Glutamatergic neuron (in vitro differentiated cells): ENCODE results near the gene OR10G3. TPM values are rescaled to one million over a fixed set of nuclear protein-coding genes. Genes with fewer than 3 reads are reported as not detected.
"Not testable (repeated sequence)": the region's sequence is repeated elsewhere in the genome, so short reads cannot be mapped to it uniquely, and the experiment has no call there.

Source experiments
- DNase-seq: peaks from one replicate; pipeline ENCODE4 v3.0.0; 2022
- H3K27ac Mint-ChIP-seq: one replicate; pipeline ENCODE4 v1.8.0; 2020; ENCODE audit warnings: mild to moderate bottlenecking, mixed read lengths, inconsistent platforms; ENCODE audit not compliant: unreplicated experiment
- H3K27me3 Mint-ChIP-seq: one replicate; pipeline ENCODE4 v1.8.0; 2020; ENCODE audit warnings: mild to moderate bottlenecking, moderate library complexity, mixed read lengths, inconsistent platforms; ENCODE audit not compliant: unreplicated experiment
- H3K36me3 Mint-ChIP-seq: one replicate; pipeline ENCODE4 v1.8.0; 2020; ENCODE audit warnings: mild to moderate bottlenecking, mixed read lengths, inconsistent platforms; ENCODE audit not compliant: unreplicated experiment
- H3K4me1 Mint-ChIP-seq: one replicate; pipeline ENCODE4 v1.8.0; 2020; ENCODE audit warnings: mild to moderate bottlenecking, low read depth, mixed read lengths, inconsistent platforms; ENCODE audit not compliant: unreplicated experiment
- H3K4me3 Mint-ChIP-seq: one replicate; pipeline ENCODE4 v1.8.0; 2020; ENCODE audit warnings: mild to moderate bottlenecking, mixed read lengths, inconsistent platforms; ENCODE audit not compliant: unreplicated experiment
- H3K9me3 Mint-ChIP-seq: one replicate; pipeline ENCODE4 v1.8.0; 2020; ENCODE audit warnings: mild to moderate bottlenecking, moderate library complexity, mixed read lengths, inconsistent platforms; ENCODE audit not compliant: unreplicated experiment
- long read RNA-seq: library from polyadenylated mRNA; unstranded; transcript quantifications from one replicate; pipeline ENCODE4 v2.0.0, GENCODE V29; 2020; ENCODE audit not compliant: unreplicated experiment
- total RNA-seq: library from RNA; stranded (reverse); fragmentation: NEBNext Ultra II Directional; extraction: Animal tissue kit (Norgen Biotek cat#: 25700); gene quantifications from one replicate; pipeline ENCODE4 v1.2.1, GENCODE V29; 2021; ENCODE audit not compliant: unreplicated experiment
- TF ChIP-seq, protein P1 (sequence below): fragments of 200-600 bp; sonication (generic); IDR thresholded peaks from one replicate; pipeline ENCODE4 v1.5.0; 2021; ENCODE audit not compliant: partially characterized antibody, unreplicated experiment

The OR10G3 gene, protein sequence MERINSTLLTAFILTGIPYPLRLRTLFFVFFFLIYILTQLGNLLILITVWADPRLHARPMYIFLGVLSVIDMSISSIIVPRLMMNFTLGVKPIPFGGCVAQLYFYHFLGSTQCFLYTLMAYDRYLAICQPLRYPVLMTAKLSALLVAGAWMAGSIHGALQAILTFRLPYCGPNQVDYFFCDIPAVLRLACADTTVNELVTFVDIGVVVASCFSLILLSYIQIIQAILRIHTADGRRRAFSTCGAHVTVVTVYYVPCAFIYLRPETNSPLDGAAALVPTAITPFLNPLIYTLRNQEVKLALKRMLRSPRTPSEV
- not detected for total RNA-seq
- long read RNA-seq, result 0 reads

DNA sequence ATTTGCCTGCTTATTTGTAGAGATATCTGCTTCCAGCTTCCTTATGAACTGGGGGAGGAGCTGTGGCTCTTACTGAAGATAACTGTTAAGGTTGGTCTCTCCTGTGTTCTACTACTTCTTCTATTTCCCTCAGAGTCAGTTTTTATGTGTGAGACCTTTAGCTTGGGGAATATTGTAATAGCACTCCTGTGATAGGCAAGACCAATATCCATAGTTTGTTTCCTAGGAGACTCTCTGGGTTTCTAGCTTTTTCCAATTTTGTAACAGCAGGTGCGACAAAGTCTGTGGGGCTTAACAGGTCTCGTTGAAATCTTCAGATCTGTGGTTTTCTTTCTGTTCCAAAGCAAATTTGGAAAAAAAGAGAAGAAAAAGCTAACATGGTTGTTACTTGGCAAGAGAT, at the start of gene OR10G3:
OR10G3 (minus strand) TSS at position 101 of the 400 bp plus-strand sequence. CDS start 9,332 bp downstream, outside the sequence.
- no peak for DNase-seq
- peaks cover 1% of the 10 kb centered on the region for H3K27me3 Mint-ChIP-seq
- no peak within 1 kb of the TSS for H3K27ac Mint-ChIP-seq
- no peaks in the 10 kb centered on the region for H3K36me3 Mint-ChIP-seq
- no peaks in the 10 kb centered on the region for H3K9me3 Mint-ChIP-seq
- no peaks in the 10 kb centered on the region for H3K4me1 Mint-ChIP-seq
- H3K4me3 Mint-ChIP-seq, result no peak within 1 kb of the TSS
- TF ChIP-seq, protein P1, sequence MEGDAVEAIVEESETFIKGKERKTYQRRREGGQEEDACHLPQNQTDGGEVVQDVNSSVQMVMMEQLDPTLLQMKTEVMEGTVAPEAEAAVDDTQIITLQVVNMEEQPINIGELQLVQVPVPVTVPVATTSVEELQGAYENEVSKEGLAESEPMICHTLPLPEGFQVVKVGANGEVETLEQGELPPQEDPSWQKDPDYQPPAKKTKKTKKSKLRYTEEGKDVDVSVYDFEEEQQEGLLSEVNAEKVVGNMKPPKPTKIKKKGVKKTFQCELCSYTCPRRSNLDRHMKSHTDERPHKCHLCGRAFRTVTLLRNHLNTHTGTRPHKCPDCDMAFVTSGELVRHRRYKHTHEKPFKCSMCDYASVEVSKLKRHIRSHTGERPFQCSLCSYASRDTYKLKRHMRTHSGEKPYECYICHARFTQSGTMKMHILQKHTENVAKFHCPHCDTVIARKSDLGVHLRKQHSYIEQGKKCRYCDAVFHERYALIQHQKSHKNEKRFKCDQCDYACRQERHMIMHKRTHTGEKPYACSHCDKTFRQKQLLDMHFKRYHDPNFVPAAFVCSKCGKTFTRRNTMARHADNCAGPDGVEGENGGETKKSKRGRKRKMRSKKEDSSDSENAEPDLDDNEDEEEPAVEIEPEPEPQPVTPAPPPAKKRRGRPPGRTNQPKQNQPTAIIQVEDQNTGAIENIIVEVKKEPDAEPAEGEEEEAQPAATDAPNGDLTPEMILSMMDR, result no peak

DNA sequence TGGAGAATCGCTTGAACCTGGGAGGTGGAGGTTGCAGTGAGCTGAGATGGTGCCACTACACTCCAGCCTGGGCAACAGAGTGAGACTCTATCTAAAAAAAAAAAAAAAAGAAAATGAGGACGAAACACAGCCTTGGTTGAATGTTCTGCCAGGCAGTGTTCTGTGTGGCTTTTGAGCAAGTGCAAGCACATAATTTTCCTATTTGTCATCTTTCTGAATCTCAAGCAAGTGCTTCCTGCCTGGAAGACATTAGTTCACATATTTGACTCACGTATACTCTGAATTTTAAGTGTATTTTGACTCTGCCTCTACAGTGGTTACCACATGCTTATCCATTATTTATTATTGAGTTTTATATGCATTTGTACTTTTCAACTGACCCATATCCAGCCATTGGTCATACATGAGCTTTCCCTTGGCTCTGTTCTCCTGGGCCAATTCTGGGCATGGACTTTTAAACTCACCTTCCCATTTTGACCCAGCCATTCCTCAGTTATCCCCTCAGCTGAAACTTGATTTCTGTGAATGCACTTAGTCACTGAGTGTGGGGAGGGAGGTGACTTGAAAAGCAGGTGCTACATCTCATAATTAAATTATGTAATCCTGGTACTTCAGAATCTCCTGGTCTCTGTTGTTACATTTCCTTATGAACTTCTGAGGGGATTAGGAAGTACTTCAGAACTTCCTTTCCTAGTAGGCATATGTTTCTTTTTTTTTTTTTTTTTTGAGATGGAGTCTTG, 46.8 kb upstream of the OR10G3 start:
- H3K9me3 Mint-ChIP-seq, result no peaks in the 10 kb centered on the region
- DNase-seq, result no peak
- no peaks in the 10 kb centered on the region for H3K27me3 Mint-ChIP-seq
- peaks cover 4% of the 10 kb centered on the region for H3K36me3 Mint-ChIP-seq
- no peaks in the 10 kb centered on the region for H3K4me1 Mint-ChIP-seq
- TF ChIP-seq, protein P1, result no peak
- no peak overlapping the region for H3K4me3 Mint-ChIP-seq
- no peak overlapping the region for H3K27ac Mint-ChIP-seq

DNA sequence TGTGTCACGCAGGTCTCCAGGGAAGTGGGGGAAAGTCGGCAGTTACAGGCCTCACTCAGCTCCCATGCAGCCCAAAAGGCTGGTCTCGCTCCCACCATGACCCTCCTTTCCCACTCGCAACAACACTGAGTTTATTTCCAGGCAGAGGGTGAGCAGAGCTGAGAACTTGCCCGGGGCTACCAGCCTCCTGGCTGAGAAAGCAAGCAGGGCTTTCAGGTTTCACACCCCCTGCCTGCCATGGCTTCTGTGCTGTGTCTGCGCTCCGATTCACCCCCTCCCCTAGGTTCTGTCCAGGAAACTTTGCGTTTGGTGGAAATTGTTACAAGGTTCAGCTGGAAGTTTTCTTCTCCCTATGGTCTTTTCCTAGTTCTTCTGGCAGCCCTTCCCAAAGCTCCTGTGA, 37.7 kb upstream of the OR10G3 start:
- DNase-seq, result no peak
- Mint-ChIP-seq H3K27me3 (no peaks in the 10 kb centered on the region), H3K4me1 (no peaks in the 10 kb centered on the region), H3K9me3 (peaks cover 3% of the 10 kb centered on the region), H3K27ac (no peak overlapping the region), H3K4me3 (no peak overlapping the region), H3K36me3 (no peaks in the 10 kb centered on the region)
- TF ChIP-seq, protein P1, result no peak

DNA sequence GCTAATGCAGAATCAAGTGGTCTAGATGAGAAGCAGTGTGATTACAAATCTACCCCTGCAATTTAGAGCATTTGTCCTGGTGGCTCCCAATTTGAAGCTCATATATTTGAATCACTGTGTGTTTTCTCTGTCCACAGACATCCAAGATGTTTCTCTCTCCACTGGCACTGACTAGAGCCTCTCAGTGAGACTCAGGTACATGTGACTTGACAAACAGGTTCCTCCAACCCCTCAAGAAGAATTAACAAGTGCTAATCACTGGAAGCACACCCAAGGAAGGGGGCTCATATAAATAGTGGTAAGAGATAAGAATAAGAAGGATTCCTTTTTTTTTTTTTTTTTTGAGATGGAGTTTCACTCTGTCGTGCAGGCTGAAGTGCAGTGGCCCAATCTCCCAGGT, 34.4 kb upstream of the OR10G3 start:
- no peak for DNase-seq
- Mint-ChIP-seq H3K27me3 (peaks cover 2% of the 10 kb centered on the region), H3K4me3 (no peak overlapping the region), H3K4me1 (no peaks in the 10 kb centered on the region), H3K36me3 (no peaks in the 10 kb centered on the region), H3K9me3 (peaks cover 3% of the 10 kb centered on the region), H3K27ac (no peak overlapping the region)
- TF ChIP-seq, protein P1, result no peak

DNA sequence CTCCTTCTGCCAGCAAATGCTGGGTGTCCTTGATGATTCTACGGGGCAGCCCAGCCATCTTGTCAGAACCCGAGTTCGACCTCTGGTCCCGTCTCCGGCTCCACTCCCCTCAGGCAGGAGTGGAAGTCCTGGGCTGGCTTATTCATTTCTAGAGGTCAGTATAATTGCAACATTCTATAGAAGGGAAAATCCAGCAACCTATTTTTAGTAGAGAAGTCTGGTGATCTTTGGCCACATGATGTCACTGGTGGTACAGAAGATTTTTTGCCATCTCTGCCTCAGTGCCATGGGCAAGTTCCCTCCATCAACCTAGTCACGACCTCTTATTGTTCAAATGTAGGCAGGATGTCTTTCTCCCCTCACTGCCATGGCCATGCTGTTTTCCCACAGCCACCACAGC, 32.4 kb upstream of the OR10G3 start:
- Mint-ChIP-seq H3K9me3 (no peaks in the 10 kb centered on the region), H3K36me3 (no peaks in the 10 kb centered on the region), H3K4me3 (no peak overlapping the region), H3K4me1 (no peaks in the 10 kb centered on the region), H3K27me3 (peaks cover 4% of the 10 kb centered on the region), H3K27ac (no peak overlapping the region)
- DNase-seq, result no peak
- TF ChIP-seq, protein P1, result no peak

DNA sequence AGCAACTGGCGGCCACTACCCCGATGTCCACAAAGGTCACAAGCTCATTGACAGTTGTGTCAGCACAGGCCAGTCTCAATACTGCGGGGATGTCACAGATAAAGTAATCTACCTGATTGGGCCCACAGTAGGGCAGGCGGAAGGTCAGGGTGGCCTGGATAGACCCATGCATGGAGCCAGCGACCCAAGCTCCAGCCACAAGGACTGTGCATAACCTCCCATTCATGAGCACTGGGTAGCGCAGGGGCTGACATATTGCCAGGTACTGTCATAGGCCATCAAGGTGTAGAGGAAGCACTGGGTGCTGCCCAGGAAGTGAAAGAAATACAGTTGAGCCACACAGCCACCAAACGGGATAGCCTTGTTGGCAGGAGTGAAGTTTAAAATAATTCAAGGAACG, 22.3 kb upstream of the OR10G3 start:
- not testable (repeated sequence) for H3K9me3 Mint-ChIP-seq, H3K27me3 Mint-ChIP-seq, H3K27ac Mint-ChIP-seq, H3K4me1 Mint-ChIP-seq, H3K36me3 Mint-ChIP-seq, H3K4me3 Mint-ChIP-seq, DNase-seq
